LHCN-M2 (cell line): ENCODE measurements around the gene SRGAP3. TPM values are rescaled to one million over a fixed set of nuclear protein-coding genes. Genes with fewer than 3 reads are reported as not detected.
A peak's percentile ranks its signal among the peaks of the same experiment; 100 is the strongest.

Source experiments
- DNase-seq: peaks from one replicate; pipeline ENCODE4 v3.0.0-alpha.2; 2012; ENCODE audit warnings: low read depth
- total RNA-seq: library from RNA; depleted of rRNA; stranded (reverse); fragments of >200 nt; gene quantifications from 2 replicates; pipeline ENCODE4 v1.2.3, GENCODE V29; 2014; rRNA removed

SRGAP3 gene
- total RNA-seq, 1 experiment from 2014 or later, result 0.86 TPM

- peak; percentile 92 for DNase-seq
Observed at GRCh38 chr3:8937064-8938020, 312.1 kb downstream of the SRGAP3 start.

- DNase-seq, result no peak
Observed at GRCh38 chr3:8932507-8932906, 316.9 kb downstream of the SRGAP3 start.

GRCh38 chr3:8931342-8931741 is 318.1 kb downstream of the SRGAP3 start:
- DNase-seq, result peak; percentile 32

Other genes starting within 250 kb of the SRGAP3 start
- gene THUMPD3, start 113.4 kb upstream of the SRGAP3 start, total RNA-seq, result 46.8 and 55.0 TPM in 2 replicates
- gene SETD5, start 148.0 kb upstream of the SRGAP3 start, total RNA-seq, result 51.2 and 51.8 TPM in 2 replicates